ENCODE results near the gene TMPRSS4. TPM values are rescaled to one million over a fixed set of nuclear protein-coding genes. Genes with fewer than 3 reads are reported as not detected.

Gene TMPRSS4
- polyA plus RNA-seq, 1 of the 3 experiments (the other 2 are of a cell fraction) = not detected

GRCh38 chr11:118084656-118085055 lies 7.8 kb downstream of the TMPRSS4 start:
- POLR2A ChIA-PET = no interaction called here

GRCh38 chr11:118086913-118087768 lies 10.3 kb downstream of the TMPRSS4 start, which contains the start of gene SMIM35:
TSS of gene SMIM35 (minus strand) at chr11:118086963. CDS start at chr11:118086757, 206 bp downstream.
- H3K79me2 ChIP-seq (ENCODE audit: insufficient read depth) = no peaks in the 10 kb centered on the region
- WGBS (ENCODE audit: low lambda C conversion rate) = 21% methylated on average over 5 of the region's 5 CpGs
- H2AFZ ChIP-seq (ENCODE audit: low read depth) = no peak within 1 kb of the TSS
- CTCF ChIA-PET = interaction anchor here (0.7 to 2.3 kb wide), 3 partner anchors 34 to 263 kb away, joined by 3 to 6 read pairs (median 5); no protein-coding TSS in a partner anchor
- H3K27ac ChIP-seq (ENCODE audit: low read depth in 2 of 2, low read length in 1 of 2) = no peak within 1 kb of the TSS
- no peaks in the 10 kb centered on the region for H3K4me1 ChIP-seq (ENCODE audit: control insufficient read depth in 1 of 2, insufficient read depth in 2 of 2, low read depth in 1 of 2, low read length in 1 of 2)
- H4K20me1 ChIP-seq (ENCODE audit: insufficient read depth) = no peaks in the 10 kb centered on the region
- no peaks in the 10 kb centered on the region for H3K36me3 ChIP-seq (replicated peaks in 1 of 2; ENCODE audit: control insufficient read depth in 1 of 2, insufficient read depth in 2 of 2, low read length in 1 of 2)
- no peak within 1 kb of the TSS for H3K9ac ChIP-seq
- POLR2A ChIA-PET = no interaction called here
- no peaks in the 10 kb centered on the region for H3K9me2 ChIP-seq
- no peaks in the 10 kb centered on the region for H3F3A ChIP-seq (replicated peaks; ENCODE audit: insufficient read depth)
- DNase-seq = no peak
- no peak within 1 kb of the TSS for H3K4me2 ChIP-seq
- H3K27me3 ChIP-seq (ENCODE audit: insufficient read depth) = peaks cover 6% of the 10 kb centered on the region; the same call in 1 of the 2 replicates
- H3K9me3 ChIP-seq = no peaks in the 10 kb centered on the region
- H3K4me3 ChIP-seq (ENCODE audit: low read depth in 2 of 2, low read length in 1 of 2) = no peak within 1 kb of the TSS
- TF ChIP-seq EP300 (IDR thresholded peaks at IDR 0.05; ENCODE audit: borderline replicate concordance in 1 of 2, low read depth in 1 of 2, low read length in 1 of 2) (no peak), MXI1 (IDR thresholded peaks at IDR 0.05; ENCODE audit: low read depth, low read length) (no peak), RAD21 (IDR thresholded peaks at IDR 0.05; ENCODE audit: low read length) (no peak), ELF1 (IDR thresholded peaks at IDR 0.05) (no peak), TAF1 (IDR thresholded peaks at IDR 0.05; ENCODE audit: borderline replicate concordance, low read depth, low read length) (no peak), MAX (IDR thresholded peaks at IDR 0.05; ENCODE audit: low read depth) (no peak), EZH2phosphoT487 (IDR thresholded peaks at IDR 0.05; ENCODE audit: borderline replicate concordance, low read depth) (no peak), RXRA (IDR thresholded peaks at IDR 0.05; ENCODE audit: borderline replicate concordance, low read depth) (no peak), PBX3 (IDR thresholded peaks at IDR 0.05) (no peak), RFX5 (IDR thresholded peaks at IDR 0.05; ENCODE audit: low read length) (no peak), USF2 (IDR thresholded peaks at IDR 0.05; ENCODE audit: borderline replicate concordance, low read depth, low read length) (no peak), CHD2 (IDR thresholded peaks at IDR 0.05; ENCODE audit: low read length, partially characterized antibody) (no peak), POLR2AphosphoS5 (IDR thresholded peaks at IDR 0.05; ENCODE audit: low read depth, low read length) (no peak), TEAD4 (IDR thresholded peaks at IDR 0.05; ENCODE audit: borderline replicate concordance, insufficient read depth) (no peak), FOSL2 (IDR thresholded peaks at IDR 0.05; ENCODE audit: borderline replicate concordance, low read depth) (no peak), JUND (IDR thresholded peaks at IDR 0.05) (no peak), SIN3A (IDR thresholded peaks at IDR 0.05; ENCODE audit: borderline replicate concordance, low read depth, low read length) (no peak), ZBTB33 (IDR thresholded peaks at IDR 0.05; ENCODE audit: borderline replicate concordance, low read depth) (no peak)

More at GRCh38 chr11:118084656-118085055, 7.8 kb downstream of the TMPRSS4 start:
- H3K36me3 ChIP-seq (replicated peaks in 1 of 2; ENCODE audit: control insufficient read depth in 1 of 2, insufficient read depth in 2 of 2, low read length in 1 of 2) = no peaks in the 10 kb centered on the region
- no peaks in the 10 kb centered on the region for H3K9me3 ChIP-seq
- no peaks in the 10 kb centered on the region for H3K4me1 ChIP-seq (ENCODE audit: control insufficient read depth in 1 of 2, insufficient read depth in 2 of 2, low read depth in 1 of 2, low read length in 1 of 2)
- H4K20me1 ChIP-seq (ENCODE audit: insufficient read depth) = no peaks in the 10 kb centered on the region
- DNase-seq = no peak
- H3K4me3 ChIP-seq (ENCODE audit: low read depth in 2 of 2, low read length in 1 of 2) = no peak overlapping the region
- H3K9me2 ChIP-seq = no peaks in the 10 kb centered on the region
- H3K4me2 ChIP-seq = no peak overlapping the region
- no peak overlapping the region for H3K9ac ChIP-seq
- TF ChIP-seq TAF1 (IDR thresholded peaks at IDR 0.05; ENCODE audit: borderline replicate concordance, low read depth, low read length) = no peak
- no peak for TF ChIP-seq EP300 (IDR thresholded peaks at IDR 0.05; ENCODE audit: borderline replicate concordance in 1 of 2, low read depth in 1 of 2, low read length in 1 of 2)
- no peak for TF ChIP-seq MXI1 (IDR thresholded peaks at IDR 0.05; ENCODE audit: low read depth, low read length)
- TF ChIP-seq RXRA (IDR thresholded peaks at IDR 0.05; ENCODE audit: borderline replicate concordance, low read depth) = no peak
- H3F3A ChIP-seq (replicated peaks; ENCODE audit: insufficient read depth) = no peaks in the 10 kb centered on the region
- H3K27ac ChIP-seq (ENCODE audit: low read depth in 2 of 2, low read length in 1 of 2) = no peak overlapping the region
- no peaks in the 10 kb centered on the region for H3K79me2 ChIP-seq (ENCODE audit: insufficient read depth)
- CTCF ChIA-PET = interaction anchor here (2.0 kb wide), 1 partner anchor 31 kb away, joined by 9 read pairs; no protein-coding TSS in a partner anchor
- H2AFZ ChIP-seq (ENCODE audit: low read depth) = no peak overlapping the region
- peaks cover 14% of the 10 kb centered on the region for H3K27me3 ChIP-seq (ENCODE audit: insufficient read depth)

Measured in SK-N-SH (cell line).